Measurements from ENCODE around the gene NT5C1A. TPM values are rescaled to one million over a fixed set of nuclear protein-coding genes. Genes with fewer than 3 reads are reported as not detected.

NT5C1A gene
- total RNA-seq, 2 experiments from 2014 or later: 0.25 TPM; not detected in 1

DNA sequence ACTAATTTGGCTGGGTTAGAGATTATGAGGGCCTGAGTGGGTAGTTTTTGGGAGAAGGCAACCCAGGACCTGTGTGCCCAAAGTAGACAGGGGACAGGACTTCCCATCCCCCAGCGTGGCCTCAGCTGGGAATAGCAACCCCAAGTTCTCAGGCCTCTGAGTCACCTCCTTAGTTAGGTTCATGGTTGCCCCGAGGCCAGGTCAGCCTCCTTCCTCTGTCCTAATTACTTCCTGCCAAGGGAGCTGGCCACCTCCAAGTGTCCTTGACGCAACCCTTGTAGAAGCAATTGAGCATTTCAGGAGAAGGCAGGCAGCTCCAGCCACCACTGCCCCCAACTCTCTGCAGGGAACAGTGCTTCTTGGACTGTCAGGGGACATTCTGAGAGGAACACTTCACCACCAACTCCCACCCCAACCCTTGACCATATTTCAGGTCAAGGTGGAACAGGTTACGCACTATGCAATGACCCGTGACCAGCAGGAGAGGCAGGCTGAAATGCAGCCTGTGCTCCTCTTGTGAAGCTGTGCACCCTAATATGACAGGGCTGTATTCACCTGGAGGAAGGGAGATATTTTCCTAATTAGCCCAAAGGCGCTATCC lies 5.1 kb upstream of the NT5C1A start:
- peaks cover 9% of the 10 kb centered on the region for H3K27me3 Mint-ChIP-seq
- no peak for DNase-seq
- TF ChIP-seq CTCF (IDR thresholded peaks at IDR 0.05): no peak
- no peak overlapping the region for H3K27ac Mint-ChIP-seq
- POLR2A ChIA-PET: interaction anchor here (2.1 kb wide), 1 partner anchor 9 kb away, joined by 6 read pairs; no protein-coding TSS in a partner anchor
- H3K4me1 Mint-ChIP-seq (ENCODE audit: low read depth): peaks cover 15% of the 10 kb centered on the region
- intact Hi-C loops (cut with micrococcal nuclease): no loop called here
- H3K36me3 Mint-ChIP-seq (ENCODE audit: low read depth): no peaks in the 10 kb centered on the region
- CTCF ChIA-PET: interaction anchor here (1.0 to 17.9 kb wide), 4 partner anchors 14 to 43 kb away, joined by 3 to 311 read pairs (median 4); partner anchors contain the start of gene HPCAL4
- H3K4me3 Mint-ChIP-seq: no peak overlapping the region
- H3K9me3 Mint-ChIP-seq: no peaks in the 10 kb centered on the region
- ATAC-seq: no peak

DNA sequence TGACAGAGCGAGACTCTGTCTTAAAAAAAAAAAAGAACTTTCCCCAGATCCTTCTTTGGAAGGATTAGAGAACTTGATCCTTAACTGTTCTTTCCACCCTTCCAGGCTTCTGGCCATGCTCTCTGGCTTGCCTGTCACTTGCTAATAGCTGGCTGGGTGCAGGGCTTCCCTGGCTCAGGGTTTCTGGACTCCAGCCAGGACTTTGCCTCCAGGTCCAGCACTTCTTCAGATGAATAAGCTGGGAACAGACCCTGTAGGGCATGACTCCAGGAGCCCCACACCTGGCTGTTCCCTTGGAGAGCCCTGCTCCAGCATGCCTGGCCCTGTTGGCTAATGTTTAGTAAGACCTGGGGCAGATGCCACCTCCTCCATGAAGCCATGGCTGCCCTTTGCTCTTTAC lies 3.3 kb upstream of the NT5C1A start:
- Mint-ChIP-seq H3K27ac (no peak overlapping the region), H3K4me3 (no peak overlapping the region), H3K36me3 (ENCODE audit: low read depth) (no peaks in the 10 kb centered on the region), H3K9me3 (no peaks in the 10 kb centered on the region), H3K27me3 (peaks cover 18% of the 10 kb centered on the region), H3K4me1 (ENCODE audit: low read depth) (peaks cover 5% of the 10 kb centered on the region)
- TF ChIP-seq CTCF (IDR thresholded peaks at IDR 0.05): no peak
- DNase-seq: no peak
- ChIA-PET POLR2A (no interaction called here), CTCF (interaction anchor here (6.3 to 17.9 kb wide), 2 partner anchors 19 to 68 kb away, joined by 36 to 311 read pairs; no protein-coding TSS in a partner anchor)
- ATAC-seq: no peak
- intact Hi-C loops (cut with micrococcal nuclease): no loop called here

GRCh38 chr1:39673215-39673614 lies 1.3 kb upstream of the NT5C1A start:
- H3K9me3 Mint-ChIP-seq: no peaks in the 10 kb centered on the region
- H3K27me3 Mint-ChIP-seq: peaks cover 34% of the 10 kb centered on the region
- no peaks in the 10 kb centered on the region for H3K36me3 Mint-ChIP-seq (ENCODE audit: low read depth)
- no peak for TF ChIP-seq CTCF (IDR thresholded peaks at IDR 0.05)
- ChIA-PET CTCF (interaction anchor here (0.7 to 17.9 kb wide), 18 partner anchors 8 to 226 kb away, joined by 3 to 311 read pairs (median 5); partner anchors contain the start of gene HPCAL4), POLR2A (interaction anchor here (1.4 to 5.3 kb wide), 2 partner anchors 19 to 66 kb away, joined by 3 to 33 read pairs; partner anchors contain the start of genes HPCAL4 and PPIE)
- DNase-seq: no peak
- intact Hi-C loops (cut with micrococcal nuclease): no loop called here
- peaks cover 7% of the 10 kb centered on the region for H3K4me1 Mint-ChIP-seq (ENCODE audit: low read depth)
- no peak overlapping the region for H3K27ac Mint-ChIP-seq
- ATAC-seq: no peak
- no peak overlapping the region for H3K4me3 Mint-ChIP-seq

GRCh38 chr1:39672551-39672947 lies 642 bp upstream of the NT5C1A start:
- TF ChIP-seq CTCF (IDR thresholded peaks at IDR 0.05): peak; percentile 66
- ChIA-PET POLR2A (interaction anchor here (0.6 to 5.3 kb wide), 2 partner anchors 20 to 29 kb away, joined by 3 to 33 read pairs; partner anchors contain the start of gene HPCAL4), CTCF (interaction anchor here (0.7 to 17.9 kb wide), 22 partner anchors 9 to 227 kb away, joined by 3 to 311 read pairs (median 4); partner anchors contain the start of gene HPCAL4)
- DNase-seq: peak; percentile 53
- Mint-ChIP-seq H3K27ac (no peak overlapping the region), H3K4me1 (ENCODE audit: low read depth) (peaks cover 13% of the 10 kb centered on the region), H3K9me3 (no peaks in the 10 kb centered on the region), H3K4me3 (peak overlapping the region; percentile 58), H3K27me3 (peaks cover 36% of the 10 kb centered on the region), H3K36me3 (ENCODE audit: low read depth) (no peaks in the 10 kb centered on the region)
- ATAC-seq: peak; percentile 43
- intact Hi-C loops (cut with micrococcal nuclease): no loop called here

DNA sequence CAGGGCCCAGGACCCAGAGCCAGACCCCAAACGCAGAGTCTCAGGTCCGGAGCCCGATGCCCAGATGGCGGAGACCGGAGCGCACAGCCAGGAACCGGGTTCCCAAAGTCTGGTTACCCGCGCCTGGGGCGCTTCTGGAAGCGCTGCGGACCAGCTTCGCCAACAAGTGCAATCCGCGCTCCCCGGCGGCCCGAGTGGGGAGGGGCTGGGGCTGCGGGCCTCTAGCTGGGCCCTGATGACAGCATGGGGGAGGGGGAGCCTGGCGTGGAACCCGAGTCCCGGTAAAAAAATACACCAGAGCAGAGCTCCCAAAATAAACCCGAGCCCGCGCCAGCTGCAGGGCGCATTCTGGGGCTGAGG lies 494 bp downstream of the NT5C1A start:
- Mint-ChIP-seq H3K27me3 (peaks cover 36% of the 10 kb centered on the region), H3K9me3 (no peaks in the 10 kb centered on the region), H3K36me3 (ENCODE audit: low read depth) (no peaks in the 10 kb centered on the region), H3K4me1 (ENCODE audit: low read depth) (peaks cover 23% of the 10 kb centered on the region), H3K4me3 (peak overlapping the region; percentile 58), H3K27ac (no peak overlapping the region)
- intact Hi-C loops (cut with micrococcal nuclease): no loop called here
- ATAC-seq (no peak), DNase-seq (peak; percentile 12)
- TF ChIP-seq CTCF (IDR thresholded peaks at IDR 0.05): no peak
- POLR2A ChIA-PET: interaction anchor here (1.1 to 5.3 kb wide), 3 partner anchors 11 to 565 kb away, joined by 3 to 33 read pairs (median 4); partner anchors contain the start of gene HPCAL4
- CTCF ChIA-PET: interaction anchor here (0.9 to 17.9 kb wide), 12 partner anchors 10 to 67 kb away, joined by 3 to 311 read pairs (median 12); partner anchors contain the start of gene HPCAL4
